CD4-positive, alpha-beta T cell treated with Interleukin-10 for 1 hour (primary cell): ENCODE data around the gene NTRK2.

Source experiments
- DNase-seq: peaks from one replicate; pipeline ENCODE4 v3.0.0-alpha.2; 2020

The NTRK2 gene

GRCh38 chr9:84686068-84686467, 16.5 kb downstream of the NTRK2 start:
- no peak for DNase-seq

- no peak for DNase-seq
These were observed 19.4 kb downstream of the NTRK2 start for GRCh38 chr9:84688956-84689355.

GRCh38 chr9:84691634-84692033, 22.1 kb downstream of the NTRK2 start:
- no peak for DNase-seq

GRCh38 chr9:84694248-84694647, 24.7 kb downstream of the NTRK2 start:
- DNase-seq = no peak

GRCh38 chr9:84697042-84697441, 27.5 kb downstream of the NTRK2 start:
- DNase-seq = no peak

- peak; percentile 26 for DNase-seq
These were observed 28.1 kb downstream of the NTRK2 start for GRCh38 chr9:84697509-84698114.

GRCh38 chr9:84698323-84698722, 28.8 kb downstream of the NTRK2 start:
- no peak for DNase-seq

- no peak for DNase-seq
These were observed 30.5 kb downstream of the NTRK2 start for GRCh38 chr9:84699984-84700383.

- DNase-seq = no peak
These were observed 32.3 kb downstream of the NTRK2 start for GRCh38 chr9:84701801-84702200.

GRCh38 chr9:84702471-84702870, 32.9 kb downstream of the NTRK2 start:
- no peak for DNase-seq

- no peak for DNase-seq
These were observed 34.3 kb downstream of the NTRK2 start for GRCh38 chr9:84703793-84704192.

- DNase-seq = no peak
These were observed 35.6 kb downstream of the NTRK2 start for GRCh38 chr9:84705128-84705527.

- no peak for DNase-seq
These were observed 38.9 kb downstream of the NTRK2 start for GRCh38 chr9:84708400-84708799.

- DNase-seq = no peak
These were observed 39.5 kb downstream of the NTRK2 start for GRCh38 chr9:84709056-84709455.

- no peak for DNase-seq
These were observed 41.3 kb downstream of the NTRK2 start for GRCh38 chr9:84710701-84711397.

GRCh38 chr9:84711398-84711777, 41.9 kb downstream of the NTRK2 start:
- no peak for DNase-seq

- DNase-seq = no peak
These were observed 42.4 kb downstream of the NTRK2 start for GRCh38 chr9:84711936-84712335.

GRCh38 chr9:84716217-84716616, 46.7 kb downstream of the NTRK2 start:
- DNase-seq = no peak

GRCh38 chr9:84718476-84718875, 48.9 kb downstream of the NTRK2 start:
- no peak for DNase-seq

- no peak for DNase-seq
These were observed 53.0 kb downstream of the NTRK2 start for GRCh38 chr9:84722388-84722989.

GRCh38 chr9:84723426-84723825, 53.9 kb downstream of the NTRK2 start:
- no peak for DNase-seq

- no peak for DNase-seq
These were observed 62.2 kb downstream of the NTRK2 start for GRCh38 chr9:84731696-84732095.

- DNase-seq = no peak
These were observed 66.6 kb downstream of the NTRK2 start for GRCh38 chr9:84736081-84736480.

- no peak for DNase-seq
These were observed 67.0 kb downstream of the NTRK2 start for GRCh38 chr9:84736536-84736935.

- DNase-seq = no peak
These were observed 68.8 kb downstream of the NTRK2 start for GRCh38 chr9:84738353-84738752.
